Stimulated activated naive B cell treated with anti-CD40 and anti-IgM and Interleukin-4, amounts not matched to agents 10 μg/mL and 1 μg/mL and 100 μg/mL, for 72 hours (primary cell): ENCODE data around the gene SOS1.
A peak's percentile ranks its signal among the peaks of the same experiment; 100 is the strongest.

ENCODE experiments used
- ATAC-seq, 2 donors: fragments of 150-1000 bp; cut with Tn5 transposase; replicated peaks; 2 replicates each; pipeline ENCODE4 v1.10.0; 2021; ENCODE audit warnings: moderate library complexity in 1 of 2
- DNase-seq: peaks from one replicate; pipeline ENCODE4 v3.0.0; 2021
- H3K27ac Mint-ChIP-seq: one replicate; pipeline ENCODE4 v1.8.0; 2022; ENCODE audit warnings: mild to moderate bottlenecking, mixed read lengths
- H3K27me3 Mint-ChIP-seq, 2 donors: one replicate each; pipeline ENCODE4 v1.8.0; 2022; ENCODE audit warnings: mixed read lengths in 2 of 2
- H3K36me3 Mint-ChIP-seq, 2 donors: one replicate each; pipeline ENCODE4 v1.8.0; 2022; ENCODE audit warnings: mixed read lengths in 2 of 2, mild to moderate bottlenecking in 1 of 2
- H3K4me1 Mint-ChIP-seq, 2 donors: one replicate each; pipeline ENCODE4 v1.8.0; 2022; ENCODE audit warnings: mixed read lengths in 2 of 2, mild to moderate bottlenecking in 1 of 2
- H3K4me3 Mint-ChIP-seq, 2 donors: one replicate each; pipeline ENCODE4 v1.8.0; 2022; ENCODE audit warnings: mild to moderate bottlenecking in 2 of 2, mixed read lengths in 2 of 2, moderate library complexity in 1 of 2
- H3K9me3 Mint-ChIP-seq, 2 donors: one replicate each; pipeline ENCODE4 v1.8.0; 2022; ENCODE audit warnings: mixed read lengths in 2 of 2, mild to moderate bottlenecking in 1 of 2

Gene SOS1

GRCh38 chr2:39124746-39125057 lies 3.9 kb upstream of the SOS1 start:
- ATAC-seq (peak; percentile 1 to 5), DNase-seq (no peak)
- peak overlapping the region; percentile 97 for H3K27ac Mint-ChIP-seq
- peak overlapping the region; percentile 87 to 88 for H3K4me3 Mint-ChIP-seq
- peaks cover 16 to 36% of the 10 kb centered on the region in 2 donors for H3K4me1 Mint-ChIP-seq
- H3K27me3 Mint-ChIP-seq, result no peaks in the 10 kb centered on the region
- no peaks in the 10 kb centered on the region for H3K36me3 Mint-ChIP-seq
- no peaks in the 10 kb centered on the region for H3K9me3 Mint-ChIP-seq

- Mint-ChIP-seq H3K4me1 (peaks cover 16 to 36% of the 10 kb centered on the region in 2 donors), H3K9me3 (no peaks in the 10 kb centered on the region), H3K36me3 (peaks cover 0 to 2% of the 10 kb centered on the region in 2 donors), H3K4me3 (peak overlapping the region; percentile 87 to 88), H3K27ac (peak overlapping the region; percentile 97), H3K27me3 (no peaks in the 10 kb centered on the region)
- DNase-seq, result peak; percentile 96
- ATAC-seq, result peak; percentile 79 to 82
These were observed 3.3 kb upstream of the SOS1 start for GRCh38 chr2:39124000-39124745.

GRCh38 chr2:39123436-39123999 lies 2.7 kb upstream of the SOS1 start:
- H3K4me3 Mint-ChIP-seq, result peak overlapping the region; percentile 87 to 88
- peak overlapping the region; percentile 97 for H3K27ac Mint-ChIP-seq
- H3K9me3 Mint-ChIP-seq, result no peaks in the 10 kb centered on the region
- no peak for DNase-seq
- no peaks in the 10 kb centered on the region for H3K27me3 Mint-ChIP-seq
- peaks cover 19 to 37% of the 10 kb centered on the region in 2 donors for H3K4me1 Mint-ChIP-seq
- peaks cover 0 to 3% of the 10 kb centered on the region in 2 donors for H3K36me3 Mint-ChIP-seq
- no peak for ATAC-seq

- peak overlapping the region; percentile 90 to 91 for H3K4me3 Mint-ChIP-seq
- DNase-seq, result no peak
- no peaks in the 10 kb centered on the region for H3K27me3 Mint-ChIP-seq
- peaks cover 3 to 11% of the 10 kb centered on the region in 2 donors for H3K36me3 Mint-ChIP-seq
- H3K27ac Mint-ChIP-seq, result peak overlapping the region; percentile 95
- H3K9me3 Mint-ChIP-seq, result no peaks in the 10 kb centered on the region
- H3K4me1 Mint-ChIP-seq, result peaks cover 27 to 47% of the 10 kb centered on the region in 2 donors
- no peak for ATAC-seq
These were observed 742 bp upstream of the SOS1 start for GRCh38 chr2:39121523-39122063.

GRCh38 chr2:39120521-39120770 lies 405 bp downstream of the SOS1 start:
- Mint-ChIP-seq H3K27me3 (no peaks in the 10 kb centered on the region), H3K9me3 (peaks cover 0 to 2% of the 10 kb centered on the region in 2 donors), H3K4me3 (peak overlapping the region in 1 of 2 donors; percentile 91), H3K36me3 (peaks cover 10 to 20% of the 10 kb centered on the region in 2 donors), H3K4me1 (peaks cover 31 to 53% of the 10 kb centered on the region in 2 donors), H3K27ac (no peak overlapping the region)
- DNase-seq, result no peak
- ATAC-seq, result peak; percentile 27 to 35

- Mint-ChIP-seq H3K9me3 (peaks cover 0 to 2% of the 10 kb centered on the region in 2 donors), H3K4me3 (peak overlapping the region; percentile 88 to 91), H3K27ac (peak overlapping the region; percentile 92), H3K36me3 (peaks cover 11 to 22% of the 10 kb centered on the region in 2 donors), H3K27me3 (no peaks in the 10 kb centered on the region), H3K4me1 (peaks cover 27 to 51% of the 10 kb centered on the region in 2 donors)
- DNase-seq, result peak; percentile 50
- ATAC-seq, result peak; percentile 44 to 48
These were observed 925 bp downstream of the SOS1 start for GRCh38 chr2:39119732-39120520.

- Mint-ChIP-seq H3K4me1 (peaks cover 29 to 52% of the 10 kb centered on the region in 2 donors), H3K36me3 (peaks cover 13 to 26% of the 10 kb centered on the region in 2 donors)
These were observed 1.9 kb downstream of the SOS1 start for GRCh38 chr2:39118786-39119499.

GRCh38 chr2:39115556-39115955 lies 5.3 kb downstream of the SOS1 start:
- DNase-seq, result no peak

More at GRCh38 chr2:39118786-39119499, 1.9 kb downstream of the SOS1 start:
- Mint-ChIP-seq H3K27me3 (no peaks in the 10 kb centered on the region), H3K9me3 (peaks cover 0 to 2% of the 10 kb centered on the region in 2 donors), H3K27ac (peak overlapping the region; percentile 92), H3K4me3 (peak overlapping the region; percentile 88 to 91)
- ATAC-seq (no peak), DNase-seq (no peak)

GRCh38 chr2:39114771-39115170 lies 6.1 kb downstream of the SOS1 start:
- ATAC-seq, result no peak
- H3K4me3 Mint-ChIP-seq, result no peak overlapping the region
- no peak overlapping the region for H3K27ac Mint-ChIP-seq
- peaks cover 34 to 63% of the 10 kb centered on the region in 2 donors for H3K4me1 Mint-ChIP-seq
- peaks cover 22 to 47% of the 10 kb centered on the region in 2 donors for H3K36me3 Mint-ChIP-seq
- H3K9me3 Mint-ChIP-seq, result peaks cover 0 to 2% of the 10 kb centered on the region in 2 donors
- H3K27me3 Mint-ChIP-seq, result no peaks in the 10 kb centered on the region
- DNase-seq, result no peak

More at GRCh38 chr2:39115556-39115955, 5.3 kb downstream of the SOS1 start:
- Mint-ChIP-seq H3K9me3 (peaks cover 0 to 2% of the 10 kb centered on the region in 2 donors), H3K4me3 (no peak overlapping the region), H3K4me1 (peaks cover 33 to 59% of the 10 kb centered on the region in 2 donors), H3K27ac (no peak overlapping the region), H3K27me3 (no peaks in the 10 kb centered on the region), H3K36me3 (peaks cover 22 to 47% of the 10 kb centered on the region in 2 donors)
- no peak for ATAC-seq

- Mint-ChIP-seq H3K4me3 (no peak overlapping the region), H3K9me3 (no peaks in the 10 kb centered on the region), H3K36me3 (peaks cover 11 to 36% of the 10 kb centered on the region in 2 donors), H3K27me3 (no peaks in the 10 kb centered on the region), H3K4me1 (peaks cover 32 to 47% of the 10 kb centered on the region in 2 donors), H3K27ac (no peak overlapping the region)
- no peak for ATAC-seq
- no peak for DNase-seq
These were observed 11.3 kb downstream of the SOS1 start for GRCh38 chr2:39109537-39109936.

GRCh38 chr2:39108377-39108776 lies 12.5 kb downstream of the SOS1 start:
- Mint-ChIP-seq H3K36me3 (peaks cover 11 to 33% of the 10 kb centered on the region in 2 donors), H3K4me3 (no peak overlapping the region), H3K9me3 (no peaks in the 10 kb centered on the region), H3K27me3 (no peaks in the 10 kb centered on the region), H3K27ac (no peak overlapping the region), H3K4me1 (peaks cover 27 to 51% of the 10 kb centered on the region in 2 donors)
- ATAC-seq (no peak), DNase-seq (no peak)

- Mint-ChIP-seq H3K4me1 (peaks cover 27 to 54% of the 10 kb centered on the region in 2 donors), H3K36me3 (peaks cover 11 to 35% of the 10 kb centered on the region in 2 donors), H3K4me3 (no peak overlapping the region), H3K27ac (no peak overlapping the region), H3K27me3 (no peaks in the 10 kb centered on the region), H3K9me3 (no peaks in the 10 kb centered on the region)
- DNase-seq (no peak), ATAC-seq (no peak)
These were observed 13.1 kb downstream of the SOS1 start for GRCh38 chr2:39107724-39108273.

- no peak for DNase-seq
- H3K4me3 Mint-ChIP-seq, result no peak overlapping the region
- no peaks in the 10 kb centered on the region for H3K27me3 Mint-ChIP-seq
- no peak for ATAC-seq
- peaks cover 24 to 48% of the 10 kb centered on the region in 2 donors for H3K4me1 Mint-ChIP-seq
- peaks cover 9 to 31% of the 10 kb centered on the region in 2 donors for H3K36me3 Mint-ChIP-seq
- H3K9me3 Mint-ChIP-seq, result no peaks in the 10 kb centered on the region
- no peak overlapping the region for H3K27ac Mint-ChIP-seq
These were observed 13.7 kb downstream of the SOS1 start for GRCh38 chr2:39107156-39107555.
